Measurements from ENCODE around the gene PIPOX.

PIPOX gene

GRCh38 chr17:29034510-29034909, 8.4 kb upstream of the PIPOX start:
- H3K9me3 ChIP-seq (ENCODE audit: insufficient read depth, low read length) = peaks cover 13% of the 10 kb centered on the region
- peaks cover 78% of the 10 kb centered on the region for H3K27me3 ChIP-seq (ENCODE audit: low read depth, low read length)
- no peak overlapping the region for H2AFZ ChIP-seq (ENCODE audit: low read depth, low read length)
- H3K4me3 ChIP-seq (ENCODE audit: low read length) = no peak overlapping the region
- H3K27ac ChIP-seq (ENCODE audit: low read length) = no peak overlapping the region
- TF ChIP-seq CTCF (IDR thresholded peaks at IDR 0.05; ENCODE audit: low read depth, low read length) = no peak
- H3K9ac ChIP-seq (ENCODE audit: low read length) = no peak overlapping the region
- peaks cover 3% of the 10 kb centered on the region for H3K36me3 ChIP-seq (replicated peaks; ENCODE audit: low read depth, low read length)
- no peak overlapping the region for H3K4me2 ChIP-seq (ENCODE audit: low read length)
- H4K20me1 ChIP-seq (ENCODE audit: insufficient read depth, low read length) = no peaks in the 10 kb centered on the region
- H3K4me1 ChIP-seq (ENCODE audit: low read length) = no peaks in the 10 kb centered on the region
- H3K79me2 ChIP-seq (ENCODE audit: low read length) = no peaks in the 10 kb centered on the region

- peaks cover 3% of the 10 kb centered on the region for H3K36me3 ChIP-seq (replicated peaks; ENCODE audit: low read depth, low read length)
- peaks cover 70% of the 10 kb centered on the region for H3K27me3 ChIP-seq (ENCODE audit: low read depth, low read length)
- H3K27ac ChIP-seq (ENCODE audit: low read length) = no peak overlapping the region
- peaks cover 13% of the 10 kb centered on the region for H3K9me3 ChIP-seq (ENCODE audit: insufficient read depth, low read length)
- no peaks in the 10 kb centered on the region for H4K20me1 ChIP-seq (ENCODE audit: insufficient read depth, low read length)
- TF ChIP-seq EZH2phosphoT487 (IDR thresholded peaks at IDR 0.05; ENCODE audit: low read depth) (no peak), CTCF (IDR thresholded peaks at IDR 0.05; ENCODE audit: low read depth, low read length) (peak; percentile 11; the same call in 1 of the 2 replicates)
- H3K4me2 ChIP-seq (ENCODE audit: low read length) = no peak overlapping the region
- no peak overlapping the region for H2AFZ ChIP-seq (ENCODE audit: low read depth, low read length)
- H3K4me3 ChIP-seq (ENCODE audit: low read length) = no peak overlapping the region
- H3K4me1 ChIP-seq (ENCODE audit: low read length) = no peaks in the 10 kb centered on the region
- H3K9ac ChIP-seq (ENCODE audit: low read length) = no peak overlapping the region
- no peaks in the 10 kb centered on the region for H3K79me2 ChIP-seq (ENCODE audit: low read length)
Measured at GRCh38 chr17:29036584-29036983, 6.4 kb upstream of the PIPOX start.

- Histone ChIP-seq H3K27ac (ENCODE audit: low read length) (no peak overlapping the region), H3K27me3 (ENCODE audit: low read depth, low read length) (peaks cover 59% of the 10 kb centered on the region), H3K4me3 (ENCODE audit: low read length) (no peak overlapping the region), H3K9ac (ENCODE audit: low read length) (no peak overlapping the region), H3K79me2 (ENCODE audit: low read length) (no peaks in the 10 kb centered on the region), H4K20me1 (ENCODE audit: insufficient read depth, low read length) (no peaks in the 10 kb centered on the region), H3K4me1 (ENCODE audit: low read length) (peaks cover 9% of the 10 kb centered on the region), H3K4me2 (ENCODE audit: low read length) (no peak overlapping the region), H3K9me3 (ENCODE audit: insufficient read depth, low read length) (peaks cover 13% of the 10 kb centered on the region), H3K36me3 (replicated peaks; ENCODE audit: low read depth, low read length) (peaks cover 3% of the 10 kb centered on the region), H2AFZ (ENCODE audit: low read depth, low read length) (no peak overlapping the region)
- TF ChIP-seq CTCF (IDR thresholded peaks at IDR 0.05; ENCODE audit: low read depth, low read length) = no peak
Measured at GRCh38 chr17:29037739-29038084, 5.2 kb upstream of the PIPOX start.

GRCh38 chr17:29038085-29038795, 4.7 kb upstream of the PIPOX start:
- H3K9ac ChIP-seq (ENCODE audit: low read length) = no peak overlapping the region
- H3K79me2 ChIP-seq (ENCODE audit: low read length) = no peaks in the 10 kb centered on the region
- no peaks in the 10 kb centered on the region for H4K20me1 ChIP-seq (ENCODE audit: insufficient read depth, low read length)
- no peak overlapping the region for H3K27ac ChIP-seq (ENCODE audit: low read length)
- H3K27me3 ChIP-seq (ENCODE audit: low read depth, low read length) = peaks cover 54% of the 10 kb centered on the region
- H3K4me1 ChIP-seq (ENCODE audit: low read length) = peaks cover 14% of the 10 kb centered on the region
- H3K4me3 ChIP-seq (ENCODE audit: low read length) = no peak overlapping the region
- no peak overlapping the region for H3K4me2 ChIP-seq (ENCODE audit: low read length)
- H3K36me3 ChIP-seq (replicated peaks; ENCODE audit: low read depth, low read length) = peaks cover 3% of the 10 kb centered on the region
- H3K9me3 ChIP-seq (ENCODE audit: insufficient read depth, low read length) = peaks cover 13% of the 10 kb centered on the region
- TF ChIP-seq EZH2phosphoT487 (IDR thresholded peaks at IDR 0.05; ENCODE audit: low read depth) = no peak
- no peak for TF ChIP-seq CTCF (IDR thresholded peaks at IDR 0.05; ENCODE audit: low read depth, low read length)
- H2AFZ ChIP-seq (ENCODE audit: low read depth, low read length) = no peak overlapping the region
